Measurements from ENCODE around the gene KCNC4. TPM values are rescaled to one million over a fixed set of nuclear protein-coding genes. Genes with fewer than 3 reads are reported as not detected.
A peak's percentile ranks its signal among the peaks of the same experiment; 100 is the strongest.

The KCNC4 gene
- total RNA-seq, 4 donors from 2014 or later, result 4.6 to 18.0 (median 9.7) TPM

DNA sequence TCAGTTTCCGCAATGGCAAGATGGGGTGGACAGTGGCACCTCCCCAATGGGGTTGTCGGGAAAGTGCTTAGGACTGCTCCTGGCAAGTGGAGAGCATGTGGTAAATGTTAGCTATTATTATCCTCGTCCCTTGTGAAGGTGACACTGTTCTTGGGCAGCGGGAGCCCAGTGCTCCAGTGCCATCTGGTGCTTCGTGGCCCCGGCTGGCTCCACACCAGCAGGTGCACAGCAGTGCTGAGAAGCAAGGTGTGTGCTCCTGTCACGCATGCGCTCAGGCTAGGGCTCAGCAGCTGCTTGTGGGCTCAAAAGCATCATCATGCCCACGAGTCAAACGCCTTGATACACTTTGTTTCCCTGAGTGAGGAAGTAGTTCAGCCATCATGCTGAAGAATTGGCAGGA, 24.9 kb upstream of the KCNC4 start:
- no peak for DNase-seq (ENCODE audit: extremely low spot score)
- Histone ChIP-seq H3K4me3 (no peak overlapping the region), H3K36me3 (no peaks in the 10 kb centered on the region), H3K4me1 (peaks cover 38 to 42% (median 41%) of the 10 kb centered on the region in 4 donors), H3K9me3 (no peaks in the 10 kb centered on the region), H3K27ac (replicated peaks in 1 of 4) (no peak overlapping the region), H3K27me3 (no peaks in the 10 kb centered on the region)
- TF ChIP-seq CTCF (IDR thresholded peaks at IDR 0.05) (no peak), POLR2AphosphoS5 (IDR thresholded peaks at IDR 0.05) (no peak), EP300 (IDR thresholded peaks at IDR 0.05) (no peak), POLR2A (IDR thresholded peaks at IDR 0.05; ENCODE audit: low read depth) (no peak)
- intact Hi-C loops (cut with DNase I), result no loop called here
- WGBS, result 76% methylated on average over 10 of the region's 10 CpGs

DNA sequence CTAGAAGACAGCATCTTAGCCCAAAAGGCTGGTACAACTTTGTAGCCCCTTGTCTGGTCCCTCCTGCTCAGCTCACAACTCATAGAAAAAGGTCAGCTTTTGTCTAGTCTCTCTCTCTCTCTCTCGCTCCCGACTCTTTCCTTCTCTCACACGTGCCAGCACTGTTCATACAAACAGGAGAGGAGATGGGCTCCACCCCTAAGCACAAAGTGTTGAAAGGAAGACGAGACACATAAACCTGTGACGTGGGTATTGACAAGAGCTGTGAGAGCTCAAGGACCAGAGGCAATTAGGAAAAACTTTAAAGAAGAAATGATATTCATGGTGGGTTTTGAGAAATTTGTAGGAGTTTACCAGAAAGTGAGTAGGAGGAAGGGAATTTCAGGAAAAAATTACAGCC, 23.6 kb upstream of the KCNC4 start:
- no peaks in the 10 kb centered on the region for H3K9me3 ChIP-seq
- no peak for TF ChIP-seq CTCF (IDR thresholded peaks at IDR 0.05)
- no peak overlapping the region for H3K4me3 ChIP-seq
- peak overlapping the region; percentile 74 to 78 (median 76) for H3K27ac ChIP-seq (replicated peaks in 1 of 4)
- 35% methylated on average over 5 of the region's 5 CpGs for whole genome bisulfite sequencing
- no peaks in the 10 kb centered on the region for H3K27me3 ChIP-seq
- no peak for DNase-seq (ENCODE audit: extremely low spot score)
- peaks cover 44 to 49% (median 45%) of the 10 kb centered on the region in 4 donors for H3K4me1 ChIP-seq
- intact Hi-C loops (cut with DNase I), result no loop called here
- H3K36me3 ChIP-seq, result no peaks in the 10 kb centered on the region

GRCh38 chr1:110187139-110187890, 22.8 kb upstream of the KCNC4 start:
- Histone ChIP-seq H3K27ac (replicated peaks in 1 of 4) (peak overlapping the region; percentile 74 to 78 (median 76)), H3K4me3 (peak overlapping the region in 1 of 4 donors; percentile 9), H3K9me3 (no peaks in the 10 kb centered on the region), H3K4me1 (peaks cover 44 to 49% (median 45%) of the 10 kb centered on the region in 4 donors), H3K27me3 (no peaks in the 10 kb centered on the region), H3K36me3 (no peaks in the 10 kb centered on the region)
- no peak for DNase-seq (ENCODE audit: extremely low spot score)
- 60% methylated on average over 10 of the region's 10 CpGs for WGBS
- intact Hi-C loops (cut with DNase I), result no loop called here
- TF ChIP-seq POLR2AphosphoS5 (IDR thresholded peaks at IDR 0.05), result peak in 1 of 2 donors; percentile 2
- TF ChIP-seq POLR2A (IDR thresholded peaks at IDR 0.05; ENCODE audit: low read depth), result no peak

- no peak for TF ChIP-seq CTCF (IDR thresholded peaks at IDR 0.05)
- peak; percentile 41 to 71 for TF ChIP-seq POLR2AphosphoS5 (IDR thresholded peaks at IDR 0.05)
- WGBS, result 28% methylated on average over 6 of the region's 6 CpGs
Measured at GRCh38 chr1:110188035-110188618, 22.0 kb upstream of the KCNC4 start.

DNA sequence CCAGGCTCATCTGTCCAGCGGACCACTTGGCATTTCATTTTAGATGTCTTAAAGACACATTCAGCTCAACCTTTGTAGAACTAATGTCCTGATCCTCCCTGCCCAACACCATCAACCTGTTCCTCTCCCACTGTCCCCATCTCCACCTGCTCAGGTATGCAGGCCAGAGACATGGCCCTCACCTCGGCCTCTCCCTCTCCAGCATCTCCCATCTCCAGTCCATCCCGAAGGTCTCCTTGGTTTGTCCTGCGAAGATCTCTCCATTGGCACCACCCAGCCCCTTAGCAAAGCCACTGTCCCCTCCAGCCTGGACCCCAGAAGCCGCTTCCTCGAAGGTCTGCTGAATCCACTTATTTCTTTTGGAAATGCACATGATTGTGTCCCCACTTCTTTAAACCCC, 20.9 kb upstream of the KCNC4 start:
- H3K36me3 ChIP-seq, result no peaks in the 10 kb centered on the region
- TF ChIP-seq EP300 (IDR thresholded peaks at IDR 0.05), result no peak
- TF ChIP-seq CTCF (IDR thresholded peaks at IDR 0.05), result no peak
- TF ChIP-seq POLR2A (IDR thresholded peaks at IDR 0.05; ENCODE audit: low read depth), result no peak
- no peak for TF ChIP-seq POLR2AphosphoS5 (IDR thresholded peaks at IDR 0.05)
- peak overlapping the region in 3 of 4 donors; percentile 74 to 78 (median 75) for H3K27ac ChIP-seq (replicated peaks in 1 of 4)
- WGBS, result 91% methylated on average over 6 of the region's 6 CpGs
- no peaks in the 10 kb centered on the region for H3K27me3 ChIP-seq
- DNase-seq (ENCODE audit: extremely low spot score), result no peak
- H3K4me3 ChIP-seq, result no peak overlapping the region
- intact Hi-C loops (cut with DNase I), result no loop called here
- no peaks in the 10 kb centered on the region for H3K9me3 ChIP-seq
- H3K4me1 ChIP-seq, result peaks cover 44 to 49% (median 45%) of the 10 kb centered on the region in 4 donors

More at GRCh38 chr1:110188035-110188618, 22.0 kb upstream of the KCNC4 start:
- Histone ChIP-seq H3K27ac (replicated peaks in 1 of 4) (peak overlapping the region; percentile 74 to 78 (median 76)), H3K4me1 (peaks cover 44 to 49% (median 45%) of the 10 kb centered on the region in 4 donors), H3K4me3 (no peak overlapping the region), H3K9me3 (no peaks in the 10 kb centered on the region), H3K36me3 (no peaks in the 10 kb centered on the region), H3K27me3 (no peaks in the 10 kb centered on the region)
- intact Hi-C loops (cut with DNase I), result no loop called here
- DNase-seq (ENCODE audit: extremely low spot score), result no peak
